GM11168 (cell line): Measurements from ENCODE around the gene STK38L.

ENCODE experiments used
- in situ Hi-C: fragments of 300-500 bp; cut with MboI; formaldehyde crosslinking; loops from one replicate; pipeline ENCODE4 v1.12.0; 2022; ENCODE audit warnings: low sequenced_read_pairs; ENCODE audit not compliant: unreplicated experiment

STK38L gene

DNA sequence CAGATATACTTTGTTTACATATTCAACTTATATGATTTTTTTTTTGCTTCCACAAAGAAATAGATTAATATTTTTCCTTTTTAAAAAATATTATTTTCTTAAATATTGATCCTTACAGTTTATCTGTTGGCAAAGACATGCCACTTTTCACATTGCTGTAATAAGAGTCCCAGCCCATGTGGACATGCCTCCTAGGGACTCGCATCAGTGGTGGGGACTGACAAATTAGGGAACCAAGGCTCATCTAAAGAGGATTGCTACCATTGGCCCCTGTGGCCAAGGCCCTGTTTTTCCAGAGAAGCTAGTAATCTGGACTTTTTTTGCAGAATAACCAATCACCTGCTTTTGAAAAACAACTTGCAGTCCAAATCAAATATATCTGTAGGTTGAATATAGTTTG lies 60.8 kb downstream of the STK38L start:
- in situ Hi-C loops, result loop anchor here (10.0 kb wide), 1 partner anchor 260 kb away; no protein-coding TSS in a partner anchor

- in situ Hi-C loops, result loop anchor here (10.0 kb wide), 1 partner anchor 261 kb away; no protein-coding TSS in a partner anchor
Observed at GRCh38 chr12:27305673-27306456, 61.8 kb downstream of the STK38L start.

DNA sequence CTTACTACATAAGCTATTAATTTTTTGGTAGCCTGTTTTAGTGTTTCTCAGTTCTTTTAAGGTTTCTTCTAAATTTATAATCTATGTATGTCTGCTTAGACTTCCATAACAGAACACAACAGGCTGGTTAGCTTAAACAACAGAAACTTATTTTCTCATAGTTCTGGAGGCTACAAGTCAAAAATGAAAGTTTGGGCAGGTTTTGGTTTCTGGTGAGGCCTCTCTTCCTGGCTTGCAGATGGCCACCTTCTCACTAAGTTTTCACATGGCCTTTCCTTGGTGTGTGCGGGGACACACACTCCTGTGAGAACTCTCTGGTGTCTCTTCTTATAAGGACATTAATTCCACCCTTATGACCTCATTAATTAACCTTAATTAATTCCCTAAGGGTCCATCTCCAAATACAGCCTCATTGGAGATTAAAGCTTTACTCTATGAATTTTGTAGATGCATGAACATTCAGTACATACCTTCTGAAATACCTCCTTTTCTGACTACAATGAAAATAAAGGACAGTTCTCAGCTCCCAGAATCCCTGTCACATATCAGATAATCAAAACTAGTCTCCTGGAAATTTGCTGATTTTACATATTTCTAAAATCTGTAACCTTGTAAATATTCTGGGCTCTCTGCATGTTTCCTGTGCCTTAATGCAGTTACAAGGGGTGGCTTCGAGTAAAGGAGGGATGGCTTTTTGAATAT lies 65.4 kb downstream of the STK38L start:
- in situ Hi-C loops, result loop anchor here (10.0 kb wide), 1 partner anchor 265 kb away; no protein-coding TSS in a partner anchor

- in situ Hi-C loops, result loop anchor here (10.0 kb wide), 1 partner anchor 265 kb away; no protein-coding TSS in a partner anchor
Observed at GRCh38 chr12:27309995-27310315, 65.9 kb downstream of the STK38L start.

DNA sequence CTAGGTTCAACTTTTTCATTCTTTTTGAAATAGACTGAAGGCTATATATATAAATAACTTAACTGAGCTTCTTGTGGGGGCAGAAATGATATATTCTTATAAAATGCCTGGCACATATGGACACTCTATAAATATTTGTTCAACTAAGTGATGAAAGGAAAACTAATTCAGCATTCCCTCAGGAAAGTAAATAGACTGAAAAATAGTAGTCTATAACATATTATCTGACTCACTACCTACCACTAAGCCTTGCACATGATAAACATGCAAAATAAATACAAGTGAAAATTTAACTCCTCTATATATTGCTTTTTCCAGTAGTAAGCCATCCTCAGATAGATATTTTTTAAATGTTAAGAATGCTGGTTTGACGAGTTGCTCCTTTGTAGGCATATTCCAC lies 72.9 kb downstream of the STK38L start:
- in situ Hi-C loops, result no loop called here

DNA sequence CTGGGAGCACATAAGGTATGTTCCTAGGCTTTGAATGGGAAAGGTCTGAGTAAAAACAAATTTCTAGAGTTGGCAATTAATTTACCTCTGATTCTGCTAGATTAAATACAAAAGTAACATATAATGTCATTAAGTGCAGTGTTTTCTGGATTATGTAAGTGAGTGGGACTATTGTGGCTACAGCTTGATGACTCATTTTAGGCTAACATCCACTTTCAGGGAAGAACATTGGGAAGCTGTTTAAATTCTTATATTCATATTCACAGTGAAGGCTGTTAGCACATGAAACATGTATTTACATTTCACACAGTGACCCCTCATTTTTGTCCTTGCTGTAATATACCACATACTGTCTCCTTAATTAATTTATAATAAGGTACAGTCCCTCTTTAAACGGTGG lies 75.3 kb downstream of the STK38L start:
- in situ Hi-C loops, result no loop called here

GRCh38 chr12:27319848-27320247 lies 75.8 kb downstream of the STK38L start:
- in situ Hi-C loops, result no loop called here

- in situ Hi-C loops, result no loop called here
Observed at GRCh38 chr12:27324530-27324929, 80.4 kb downstream of the STK38L start.

DNA sequence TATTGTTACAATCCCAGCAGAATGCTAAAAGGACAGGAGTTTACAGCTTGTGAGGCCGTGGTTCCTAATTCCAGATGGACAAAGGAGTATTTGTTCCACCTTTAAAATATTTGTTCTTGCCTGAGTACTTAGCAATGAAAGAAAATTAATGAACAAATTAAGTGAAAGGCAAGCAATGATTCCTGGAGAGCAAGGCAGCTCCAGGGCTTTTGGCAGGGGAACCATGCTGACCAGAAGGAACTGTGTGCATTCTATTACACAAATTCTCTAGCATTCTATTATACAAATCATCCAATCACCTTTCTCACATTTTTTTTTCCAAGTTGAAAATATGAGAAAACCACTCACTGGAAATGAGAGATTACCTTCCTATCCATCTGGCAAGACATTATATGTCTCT lies 86.8 kb downstream of the STK38L start:
- in situ Hi-C loops, result no loop called here

- in situ Hi-C loops, result no loop called here
Observed at GRCh38 chr12:27331291-27331926, 87.3 kb downstream of the STK38L start.

- in situ Hi-C loops, result no loop called here
Observed at GRCh38 chr12:27331927-27332324, 87.8 kb downstream of the STK38L start.

- in situ Hi-C loops, result no loop called here
Observed at GRCh38 chr12:27332407-27332713, 88.3 kb downstream of the STK38L start.

- in situ Hi-C loops, result no loop called here
Observed at GRCh38 chr12:27332714-27333402, 88.8 kb downstream of the STK38L start, which contains the start of gene BMAL2. Gene BMAL2 (plus strand): TSS chr12:27332836. CDS start chr12:27333073, 237 bp downstream.

- in situ Hi-C loops, result no loop called here
Observed at GRCh38 chr12:27333403-27334009, 89.4 kb downstream of the STK38L start.

DNA sequence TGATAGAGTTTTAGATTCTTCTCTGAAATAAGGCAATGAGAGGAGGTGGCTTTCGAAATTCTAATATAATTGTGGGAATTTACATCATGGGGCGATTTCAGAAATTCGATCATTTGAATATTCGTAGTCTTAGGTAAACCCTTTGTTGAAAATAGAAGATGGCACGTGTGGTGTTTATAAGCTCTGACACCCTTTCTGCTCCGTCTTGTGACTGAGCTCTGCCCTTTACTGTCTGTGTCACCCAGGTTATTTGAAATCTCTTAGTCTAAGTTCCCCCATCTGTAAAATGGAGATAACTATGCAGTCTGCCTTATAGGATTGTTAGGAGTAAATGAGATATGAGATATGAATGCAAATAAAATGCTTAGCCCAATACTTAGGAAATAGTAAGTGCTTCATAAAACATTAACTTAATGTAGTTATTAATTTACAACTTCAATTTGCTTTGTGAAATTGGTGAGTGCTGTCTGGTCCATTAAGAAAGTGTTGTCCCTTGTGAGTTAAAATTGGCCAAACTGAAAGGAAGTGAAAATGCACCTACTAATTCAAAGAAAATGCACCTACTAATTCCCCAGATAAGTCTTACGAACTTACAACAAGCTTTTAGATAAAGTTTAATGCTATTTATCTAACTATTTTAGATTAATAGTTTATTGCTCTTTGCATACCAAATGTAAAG lies 90.1 kb downstream of the STK38L start:
- in situ Hi-C loops, result no loop called here

GRCh38 chr12:27334721-27335082 lies 90.6 kb downstream of the STK38L start:
- in situ Hi-C loops, result no loop called here

DNA sequence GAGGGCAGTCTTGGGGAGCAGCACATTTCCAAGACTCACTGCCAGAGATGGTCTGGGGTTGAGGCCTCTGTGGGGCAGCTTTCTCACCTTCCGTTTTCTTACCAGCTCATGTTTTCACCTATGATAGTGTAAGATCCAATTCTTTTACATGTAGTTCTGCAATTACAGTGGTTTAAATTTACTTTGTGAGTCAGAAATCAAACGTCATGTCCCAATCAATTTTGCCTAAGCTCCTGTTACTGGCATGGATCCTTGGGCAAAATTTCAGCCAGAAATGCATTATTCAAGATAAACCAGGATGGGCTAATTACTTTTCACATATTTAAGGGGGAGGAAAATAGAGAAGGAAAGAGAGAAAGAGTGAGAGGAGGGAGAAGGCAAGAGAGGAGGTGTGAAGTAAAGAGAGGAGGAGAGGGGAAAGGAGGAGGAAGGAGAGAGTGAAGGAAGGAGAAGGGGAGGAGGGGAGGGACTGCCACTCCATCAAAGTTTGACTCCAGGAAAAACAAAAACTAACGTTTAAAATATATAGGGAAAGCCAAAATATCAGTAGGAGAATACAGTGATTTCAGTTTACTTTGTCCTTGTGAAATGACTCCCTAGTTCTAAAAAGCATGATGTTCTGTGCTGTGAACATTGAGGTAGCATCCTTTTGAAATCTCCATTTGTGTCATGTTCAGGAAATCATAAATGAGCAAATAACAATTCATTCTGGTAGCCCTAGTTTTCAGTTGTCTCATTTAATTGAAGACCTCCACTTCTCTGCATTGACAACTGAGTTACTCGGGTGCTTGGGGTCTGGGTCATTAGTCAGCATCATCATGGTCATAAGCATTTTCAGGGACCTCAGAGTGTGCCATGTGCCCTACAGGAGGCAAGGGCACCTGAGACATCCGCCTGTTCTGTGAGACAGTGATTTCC lies 91.5 kb downstream of the STK38L start:
- in situ Hi-C loops, result no loop called here

DNA sequence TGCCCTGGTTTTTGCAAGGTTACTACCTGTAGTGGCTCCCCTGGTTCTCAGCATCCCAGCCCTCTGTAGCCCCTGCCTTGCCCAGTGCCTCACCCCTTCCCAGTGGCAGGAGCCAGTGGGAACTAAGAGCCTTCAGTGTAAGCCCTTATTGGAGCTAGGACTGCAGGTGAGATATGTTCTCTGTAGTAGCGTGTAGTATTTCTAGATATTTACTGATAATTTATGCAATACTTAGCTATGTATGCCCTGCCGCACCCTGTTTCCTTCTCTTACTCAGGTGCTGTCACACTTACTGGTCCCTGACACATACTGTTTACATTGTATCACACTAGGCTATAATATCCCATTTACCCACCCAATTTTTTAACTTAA lies 92.2 kb downstream of the STK38L start:
- in situ Hi-C loops, result no loop called here

GRCh38 chr12:27337376-27337775 lies 93.3 kb downstream of the STK38L start:
- in situ Hi-C loops, result no loop called here
